Fibroblast of pulmonary artery (primary cell): ENCODE data around the gene FHIT.

Experiments used
- DNase-seq: peaks from one replicate; pipeline ENCODE4 v3.0.0-alpha.2; 2010; ENCODE audit warnings: low read depth
- H3K4me3 ChIP-seq: replicated peaks from 2 replicates; pipeline ENCODE4 v1.5.1; 2011; ENCODE audit warnings: low read depth, mild to moderate bottlenecking, control low read depth, low read length, moderate library complexity
- TF ChIP-seq, protein P1 (sequence below): IDR thresholded peaks from 2 replicates; pipeline ENCODE4 v1.5.1; 2011; ENCODE audit warnings: mild to moderate bottlenecking, control low read depth, low read length, inconsistent platforms; ENCODE audit errors: missing control alignments

The FHIT gene

DNA sequence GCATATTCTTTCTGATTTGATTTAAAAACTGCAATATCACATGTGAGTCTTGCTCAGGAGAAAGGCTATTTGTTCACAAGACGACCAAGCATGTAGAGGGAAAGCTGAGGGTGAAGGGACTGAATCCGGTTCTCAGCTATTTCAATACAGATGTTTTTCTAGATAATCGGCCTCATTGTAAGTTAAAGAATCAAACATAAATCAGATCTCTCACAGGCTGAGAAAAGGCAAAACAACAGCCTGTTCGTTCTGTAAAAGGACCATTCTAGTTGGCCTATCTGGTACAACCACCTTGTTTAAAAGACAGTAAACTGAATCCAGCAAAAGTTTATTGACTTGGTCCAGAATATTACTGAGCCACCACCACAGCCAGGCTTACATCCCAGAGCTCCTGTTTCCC, 1155.7 kb downstream of the FHIT start:
- TF ChIP-seq, protein P1, sequence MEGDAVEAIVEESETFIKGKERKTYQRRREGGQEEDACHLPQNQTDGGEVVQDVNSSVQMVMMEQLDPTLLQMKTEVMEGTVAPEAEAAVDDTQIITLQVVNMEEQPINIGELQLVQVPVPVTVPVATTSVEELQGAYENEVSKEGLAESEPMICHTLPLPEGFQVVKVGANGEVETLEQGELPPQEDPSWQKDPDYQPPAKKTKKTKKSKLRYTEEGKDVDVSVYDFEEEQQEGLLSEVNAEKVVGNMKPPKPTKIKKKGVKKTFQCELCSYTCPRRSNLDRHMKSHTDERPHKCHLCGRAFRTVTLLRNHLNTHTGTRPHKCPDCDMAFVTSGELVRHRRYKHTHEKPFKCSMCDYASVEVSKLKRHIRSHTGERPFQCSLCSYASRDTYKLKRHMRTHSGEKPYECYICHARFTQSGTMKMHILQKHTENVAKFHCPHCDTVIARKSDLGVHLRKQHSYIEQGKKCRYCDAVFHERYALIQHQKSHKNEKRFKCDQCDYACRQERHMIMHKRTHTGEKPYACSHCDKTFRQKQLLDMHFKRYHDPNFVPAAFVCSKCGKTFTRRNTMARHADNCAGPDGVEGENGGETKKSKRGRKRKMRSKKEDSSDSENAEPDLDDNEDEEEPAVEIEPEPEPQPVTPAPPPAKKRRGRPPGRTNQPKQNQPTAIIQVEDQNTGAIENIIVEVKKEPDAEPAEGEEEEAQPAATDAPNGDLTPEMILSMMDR, result no peak
- no peak overlapping the region for H3K4me3 ChIP-seq
- DNase-seq, result no peak

DNA sequence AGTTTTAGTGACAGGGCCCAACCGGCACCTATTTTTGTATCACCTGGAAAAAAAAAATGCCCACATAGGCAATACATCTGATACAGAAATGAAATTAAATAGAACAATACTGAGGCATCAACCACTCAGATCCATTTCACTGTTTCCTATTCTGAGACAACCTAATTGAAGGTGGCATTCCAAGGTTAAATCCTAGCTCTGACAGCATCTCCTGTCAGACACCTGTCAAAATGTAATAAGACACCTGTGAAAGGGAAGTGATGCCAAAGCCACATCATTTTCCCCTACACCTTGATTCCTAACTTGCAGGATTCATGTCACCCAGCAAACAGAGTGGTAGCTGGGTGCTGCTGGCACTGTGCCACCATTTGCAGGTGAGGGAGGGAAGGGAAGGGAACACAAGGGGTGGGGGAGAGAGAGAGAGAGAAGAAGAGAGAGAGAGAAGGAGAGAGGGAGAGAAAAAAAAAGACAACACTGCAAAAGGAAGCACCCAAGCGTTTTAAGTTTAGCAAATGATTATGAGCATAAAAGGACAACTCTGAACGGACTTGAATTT, 1156.8 kb downstream of the FHIT start:
- DNase-seq, result no peak
- no peak overlapping the region for H3K4me3 ChIP-seq
- TF ChIP-seq, protein P1, result no peak

DNA sequence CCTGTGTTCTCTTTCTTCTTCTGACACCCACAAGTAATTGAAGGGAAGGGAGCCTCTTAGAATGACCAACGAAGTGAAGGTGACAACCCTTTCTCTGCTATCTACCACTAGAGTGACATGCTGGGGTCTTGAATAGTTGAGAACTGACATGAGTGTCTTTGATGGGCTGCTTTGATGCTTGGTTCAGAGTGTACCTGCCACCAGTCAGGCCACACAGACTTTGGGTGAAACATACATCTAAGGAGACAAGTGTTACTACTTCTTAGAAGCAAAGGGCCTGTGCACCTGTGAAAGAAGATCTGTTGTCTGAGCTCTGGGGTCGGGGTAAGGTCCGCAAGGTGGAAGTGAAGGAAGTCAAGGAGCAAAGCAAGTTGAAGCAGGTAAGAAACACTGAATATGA, 1160.7 kb downstream of the FHIT start:
- no peak overlapping the region for H3K4me3 ChIP-seq
- TF ChIP-seq, protein P1, result no peak
- DNase-seq, result no peak

DNA sequence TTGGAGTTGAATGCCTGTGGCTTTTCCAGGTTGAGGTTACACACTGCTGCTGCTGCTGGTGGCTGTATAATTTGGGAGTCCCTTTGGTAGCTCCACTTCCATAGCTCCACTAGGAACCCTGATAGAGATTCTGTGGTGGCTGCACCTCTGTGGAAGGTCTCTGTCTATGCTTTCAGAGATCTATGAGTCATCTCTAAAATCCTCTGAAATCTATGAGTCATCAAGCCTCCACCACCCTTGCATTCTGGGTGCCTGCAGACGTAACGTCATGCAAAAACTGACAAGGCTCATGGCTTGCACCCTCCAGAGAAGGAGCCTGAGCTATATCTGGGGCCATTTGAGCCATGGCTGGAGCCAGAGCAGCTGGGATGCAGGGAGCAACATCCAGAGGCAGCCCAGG, 1164.4 kb downstream of the FHIT start:
- DNase-seq, result no peak
- no peak overlapping the region for H3K4me3 ChIP-seq
- TF ChIP-seq, protein P1, result no peak

DNA sequence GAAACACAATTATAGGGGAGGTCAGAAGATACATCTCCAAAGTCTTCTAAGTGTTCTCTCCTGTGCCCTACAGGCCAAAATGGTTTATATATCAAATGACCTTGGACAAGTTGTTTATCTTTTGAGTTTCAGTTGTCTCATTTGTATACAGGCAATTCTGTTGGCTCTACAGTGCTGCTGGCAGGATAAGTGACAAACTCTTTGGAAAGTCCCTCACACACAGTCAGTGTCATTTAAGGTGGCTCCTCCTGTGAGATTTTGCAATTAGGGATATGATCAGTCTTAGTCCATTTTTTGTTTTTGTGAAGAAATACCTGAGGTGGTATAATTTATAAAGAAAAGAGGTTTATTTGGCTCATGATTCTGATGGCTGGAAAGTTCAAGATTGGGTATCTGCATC, 1165.6 kb downstream of the FHIT start:
- no peak overlapping the region for H3K4me3 ChIP-seq
- no peak for DNase-seq
- TF ChIP-seq, protein P1, result no peak

DNA sequence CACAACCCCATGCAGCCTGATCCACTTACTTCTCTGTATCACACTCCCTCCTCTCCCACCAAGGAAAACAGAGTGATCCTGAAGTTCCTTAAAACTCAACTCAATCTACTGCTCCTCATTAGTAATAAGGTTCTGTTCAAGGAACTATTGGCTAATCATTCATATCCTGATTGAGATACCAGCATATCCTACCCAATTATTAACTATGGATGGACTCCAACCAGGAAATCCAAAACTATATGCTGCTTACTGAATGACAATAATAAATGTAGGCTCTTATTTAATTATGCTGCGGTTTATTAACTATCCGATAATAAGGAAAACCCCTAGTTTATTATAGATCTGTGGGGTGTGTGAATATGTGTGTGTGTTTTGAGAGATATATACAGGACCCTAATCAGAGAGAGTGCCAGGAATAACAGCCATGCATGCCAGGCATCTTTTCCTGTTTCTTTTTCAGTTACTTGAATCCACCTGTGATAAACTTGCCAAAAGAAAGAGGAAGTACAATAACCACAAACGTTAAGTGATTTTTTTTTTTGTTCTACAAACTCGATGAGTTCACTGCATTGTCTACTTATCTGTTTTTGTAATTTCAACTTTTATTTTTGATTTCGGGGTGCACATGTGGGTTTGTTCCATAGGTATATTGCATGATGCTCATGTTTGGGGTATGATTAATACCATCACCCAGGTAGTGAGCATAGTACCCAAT, 1169.7 kb downstream of the FHIT start:
- no peak overlapping the region for H3K4me3 ChIP-seq
- DNase-seq, result no peak
- TF ChIP-seq, protein P1, result no peak

DNA sequence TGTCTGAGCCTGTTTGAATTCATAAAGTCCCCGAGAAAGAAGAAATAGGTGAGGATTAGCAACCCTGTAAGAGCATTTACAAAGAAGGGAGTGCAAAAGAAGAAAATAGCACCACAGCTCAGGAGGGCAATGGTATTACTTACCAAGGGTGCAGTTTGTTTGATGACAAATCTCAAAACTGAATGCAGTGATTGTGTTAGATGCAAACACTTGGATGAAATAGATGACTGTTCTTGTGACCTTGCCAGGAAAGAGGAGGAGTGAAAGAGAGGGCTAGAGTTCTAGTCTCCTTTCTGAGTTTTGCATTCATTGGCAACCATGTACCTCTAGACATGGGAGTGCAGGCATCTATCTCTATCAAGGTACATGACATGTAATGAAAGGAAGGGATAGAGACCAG, 1170.6 kb downstream of the FHIT start:
- H3K4me3 ChIP-seq, result no peak overlapping the region
- TF ChIP-seq, protein P1, result no peak
- DNase-seq, result no peak
